HUES48 (cell line): ENCODE data around the gene MELK.
"Not testable (repeated sequence)": the region's sequence is repeated elsewhere in the genome, so short reads cannot be mapped to it uniquely, and the experiment has no call there.

ENCODE experiments used
- H3K27ac ChIP-seq: one replicate; pipeline ENCODE4 v1.7.0; 2013; ENCODE audit warnings: low read depth, low read length, inconsistent platforms
- H3K27me3 ChIP-seq: 2 replicates; pipeline ENCODE4 v1.6.1; 2013; ENCODE audit warnings: mild to moderate bottlenecking, low read length; ENCODE audit not compliant: control insufficient read depth, insufficient read depth
- H3K36me3 ChIP-seq: 2 replicates; pipeline ENCODE4 v1.6.1; 2013; ENCODE audit warnings: low read length; ENCODE audit not compliant: control insufficient read depth, insufficient read depth
- H3K4me1 ChIP-seq: 2 replicates; pipeline ENCODE4 v1.6.1; 2013; ENCODE audit warnings: mild to moderate bottlenecking, low read length; ENCODE audit not compliant: control insufficient read depth, insufficient read depth
- H3K4me3 ChIP-seq: 2 replicates; pipeline ENCODE4 v1.5.1; 2013; ENCODE audit warnings: mild to moderate bottlenecking, low read depth, low read length
- H3K9ac ChIP-seq: 2 replicates; pipeline ENCODE4 v1.6.1; 2013; ENCODE audit warnings: mild to moderate bottlenecking, low read depth, low read length, moderate library complexity
- H3K9me3 ChIP-seq: 2 replicates; pipeline ENCODE4 v1.6.1; 2013; ENCODE audit warnings: low read length; ENCODE audit not compliant: control insufficient read depth, insufficient read depth

MELK gene

DNA sequence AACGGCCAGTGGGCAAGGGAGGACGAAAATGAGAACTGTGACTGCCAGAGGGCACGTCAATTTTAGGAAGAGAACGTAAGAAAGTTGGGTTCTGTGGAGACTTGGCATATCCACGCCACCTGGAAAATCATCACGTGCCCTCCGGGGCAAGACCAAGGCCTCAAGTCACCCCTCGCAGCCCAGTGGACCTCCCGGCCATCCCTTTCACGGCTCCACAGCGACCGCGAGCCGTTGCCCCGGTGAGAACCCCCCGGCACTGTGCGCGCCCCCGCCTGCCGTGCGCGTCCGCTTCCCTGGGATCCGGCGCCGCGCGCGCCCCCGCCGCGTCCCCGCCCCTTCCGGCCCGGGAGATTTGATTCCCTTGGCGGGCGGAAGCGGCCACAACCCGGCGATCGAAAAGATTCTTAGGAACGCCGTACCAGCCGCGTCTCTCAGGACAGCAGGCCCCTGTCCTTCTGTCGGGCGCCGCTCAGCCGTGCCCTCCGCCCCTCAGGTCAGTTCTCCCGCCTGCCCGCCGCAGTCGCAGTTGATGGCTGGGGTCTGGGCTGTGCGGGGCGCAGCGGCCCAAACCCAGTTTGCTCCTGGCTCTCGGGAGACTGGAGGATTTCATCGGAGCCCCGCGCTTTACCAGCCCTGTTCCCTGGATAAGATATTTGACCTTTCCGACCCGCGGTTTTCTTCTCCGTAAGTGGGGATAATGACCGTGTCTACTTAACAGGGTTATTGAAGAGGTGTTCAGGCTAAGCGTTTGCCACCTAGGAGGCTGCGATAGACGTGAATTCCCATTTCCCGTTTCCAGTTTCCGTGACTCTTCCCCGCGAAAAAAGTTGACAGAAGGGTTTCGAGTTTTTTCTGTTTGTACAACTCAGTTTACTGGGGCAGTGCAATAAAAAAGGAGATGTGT is at the start of gene MELK:
TSS of gene MELK (plus strand) at position 381 of the 904 bp plus-strand sequence. CDS start 8,787 bp downstream, outside the sequence.
- Histone ChIP-seq H3K9ac (peak within 1 kb of the TSS; percentile 78), H3K27me3 (no peaks in the 10 kb centered on the region), H3K36me3 (peaks cover 5% of the 10 kb centered on the region; the same call in 1 of the 2 replicates), H3K4me1 (0 out of 2 replicates have a peak, but pooled peaks cover 3% of the 10 kb centered on the region), H3K4me3 (peak within 1 kb of the TSS; percentile 97), H3K27ac (peak within 1 kb of the TSS; percentile 96), H3K9me3 (no peaks in the 10 kb centered on the region)

DNA sequence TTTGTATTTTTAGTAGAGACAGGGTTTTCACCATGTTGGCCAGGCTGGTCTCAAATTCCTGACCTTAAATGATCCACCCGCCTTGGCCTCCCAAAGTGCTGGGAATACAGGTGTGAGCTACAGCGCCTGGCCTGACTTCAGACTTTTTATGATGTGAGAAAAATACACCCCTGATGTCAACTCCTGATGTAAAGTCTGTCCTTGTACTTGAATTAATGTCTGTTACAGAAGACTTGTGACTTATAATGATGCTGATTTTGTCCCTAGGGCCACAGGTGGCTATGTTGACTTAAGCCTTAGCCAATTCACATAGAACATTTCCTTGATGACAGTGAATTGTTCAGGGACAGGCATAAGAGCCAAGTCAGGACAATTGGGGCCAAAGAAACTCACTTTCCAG is 42.5 kb upstream of the MELK start:
- Histone ChIP-seq H3K4me1 (no peaks in the 10 kb centered on the region), H3K4me3 (no peak overlapping the region), H3K9ac (no peak overlapping the region), H3K9me3 (no peaks in the 10 kb centered on the region), H3K27me3 (no peaks in the 10 kb centered on the region), H3K36me3 (no peaks in the 10 kb centered on the region), H3K27ac (no peak overlapping the region)

GRCh38 chr9:36532353-36532752 is 40.3 kb upstream of the MELK start:
- Histone ChIP-seq H3K27me3 (no peaks in the 10 kb centered on the region), H3K4me3 (no peak overlapping the region), H3K9ac (no peak overlapping the region), H3K27ac (no peak overlapping the region), H3K36me3 (no peaks in the 10 kb centered on the region), H3K9me3 (no peaks in the 10 kb centered on the region), H3K4me1 (no peaks in the 10 kb centered on the region)

- not testable (repeated sequence) for H3K27me3 ChIP-seq
Measured at GRCh38 chr9:36533726-36534125, 39.0 kb upstream of the MELK start.

GRCh38 chr9:36535107-36535506 is 37.6 kb upstream of the MELK start:
- no peaks in the 10 kb centered on the region for H3K9me3 ChIP-seq
- H3K27ac ChIP-seq: no peak overlapping the region
- H3K36me3 ChIP-seq: no peaks in the 10 kb centered on the region
- H3K4me3 ChIP-seq: no peak overlapping the region
- H3K27me3 ChIP-seq: no peaks in the 10 kb centered on the region
- H3K4me1 ChIP-seq: no peaks in the 10 kb centered on the region
- no peak overlapping the region for H3K9ac ChIP-seq

More at GRCh38 chr9:36533726-36534125, 39.0 kb upstream of the MELK start:
- H3K4me1 ChIP-seq, H3K27ac ChIP-seq, H3K9me3 ChIP-seq, H3K9ac ChIP-seq, H3K36me3 ChIP-seq, H3K4me3 ChIP-seq: not testable (repeated sequence)

DNA sequence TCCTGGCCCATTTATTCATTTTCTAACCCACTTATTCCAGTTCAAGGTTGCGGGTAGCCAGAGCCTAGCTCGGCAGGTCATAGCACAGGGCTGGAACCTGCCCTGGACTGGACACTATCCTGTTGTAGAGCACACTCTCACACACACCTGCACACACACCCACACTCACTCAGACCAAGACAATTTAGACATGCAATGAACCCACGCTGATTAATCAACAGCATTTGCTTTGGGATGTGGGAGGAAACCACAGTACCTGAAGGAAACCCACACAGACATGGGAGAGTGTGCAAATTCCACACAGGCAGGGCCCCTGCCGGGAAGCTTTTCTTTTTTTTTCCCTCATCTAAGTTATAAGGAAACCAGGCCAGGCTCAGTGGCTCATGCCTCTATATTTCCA is 34.8 kb upstream of the MELK start:
- no peaks in the 10 kb centered on the region for H3K36me3 ChIP-seq
- H3K9ac ChIP-seq: no peak overlapping the region
- H3K4me3 ChIP-seq: no peak overlapping the region
- H3K27ac ChIP-seq: no peak overlapping the region
- no peaks in the 10 kb centered on the region for H3K9me3 ChIP-seq
- H3K27me3 ChIP-seq: no peaks in the 10 kb centered on the region
- H3K4me1 ChIP-seq: no peaks in the 10 kb centered on the region

- Histone ChIP-seq H3K36me3 (no peaks in the 10 kb centered on the region), H3K4me1 (no peaks in the 10 kb centered on the region)
Measured at GRCh38 chr9:36542355-36542754, 30.3 kb upstream of the MELK start.

DNA sequence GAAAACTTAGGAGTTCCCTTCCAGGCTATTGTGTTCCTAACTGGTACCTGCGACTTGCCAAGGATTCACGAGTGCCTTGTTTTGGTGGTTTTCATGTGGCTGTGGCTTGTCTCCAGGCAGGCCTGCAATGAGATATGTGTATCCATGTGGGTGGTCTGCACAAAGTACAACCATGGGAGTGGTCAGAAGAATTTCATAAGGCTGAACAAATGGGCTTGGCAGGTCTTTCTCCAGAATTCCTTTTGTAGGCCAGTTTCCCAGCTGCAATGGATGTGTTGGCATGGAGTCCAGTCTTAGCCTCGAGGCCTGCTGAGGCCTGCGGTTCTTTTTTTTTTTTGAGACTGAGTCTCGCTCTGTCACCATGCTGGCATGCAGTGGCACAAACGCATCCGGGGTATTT is 28.8 kb upstream of the MELK start:
- no peaks in the 10 kb centered on the region for H3K36me3 ChIP-seq
- H3K4me1 ChIP-seq: no peaks in the 10 kb centered on the region
- no peak overlapping the region for H3K27ac ChIP-seq
- H3K9ac ChIP-seq: no peak overlapping the region
- no peaks in the 10 kb centered on the region for H3K27me3 ChIP-seq
- no peaks in the 10 kb centered on the region for H3K9me3 ChIP-seq
- no peak overlapping the region for H3K4me3 ChIP-seq

More at GRCh38 chr9:36542355-36542754, 30.3 kb upstream of the MELK start:
- Histone ChIP-seq H3K9ac (no peak overlapping the region), H3K27me3 (no peaks in the 10 kb centered on the region), H3K27ac (no peak overlapping the region), H3K4me3 (no peak overlapping the region), H3K9me3 (no peaks in the 10 kb centered on the region)

DNA sequence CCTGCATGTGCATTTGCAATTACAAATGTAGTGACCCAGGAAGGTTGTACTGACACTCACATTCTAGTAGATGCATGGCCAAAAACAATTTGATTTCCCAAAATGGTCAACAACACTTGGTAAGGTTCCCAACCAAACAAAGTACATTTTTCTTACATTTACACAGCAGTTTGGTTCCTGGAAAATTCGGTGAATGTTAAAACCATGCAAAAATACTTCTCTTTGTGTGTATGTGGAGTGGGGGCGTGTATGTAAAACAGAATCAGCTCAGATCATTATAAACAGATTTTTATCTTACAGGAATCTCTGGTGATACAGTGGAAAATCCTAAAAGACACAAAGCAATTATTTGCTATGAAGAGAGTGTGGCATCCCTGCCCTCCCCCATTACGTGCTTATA is 25.1 kb upstream of the MELK start:
- Histone ChIP-seq H3K27me3 (no peaks in the 10 kb centered on the region), H3K36me3 (no peaks in the 10 kb centered on the region), H3K9ac (no peak overlapping the region), H3K27ac (no peak overlapping the region), H3K4me1 (no peaks in the 10 kb centered on the region), H3K4me3 (no peak overlapping the region), H3K9me3 (no peaks in the 10 kb centered on the region)

GRCh38 chr9:36548454-36548853 is 24.2 kb upstream of the MELK start:
- H3K27ac ChIP-seq: no peak overlapping the region
- H3K4me1 ChIP-seq: no peaks in the 10 kb centered on the region
- H3K27me3 ChIP-seq: no peaks in the 10 kb centered on the region
- no peaks in the 10 kb centered on the region for H3K36me3 ChIP-seq
- H3K9me3 ChIP-seq: no peaks in the 10 kb centered on the region
- no peak overlapping the region for H3K9ac ChIP-seq
- no peak overlapping the region for H3K4me3 ChIP-seq

- H3K9me3 ChIP-seq: no peaks in the 10 kb centered on the region
- no peak overlapping the region for H3K4me3 ChIP-seq
- no peak overlapping the region for H3K27ac ChIP-seq
- no peak overlapping the region for H3K9ac ChIP-seq
- no peaks in the 10 kb centered on the region for H3K4me1 ChIP-seq
- no peaks in the 10 kb centered on the region for H3K36me3 ChIP-seq
- no peaks in the 10 kb centered on the region for H3K27me3 ChIP-seq
Measured at GRCh38 chr9:36550135-36550534, 22.6 kb upstream of the MELK start.
